ES-I3 (cell line): Measurements from ENCODE around the gene BMP6.

Experiments used
- H3K36me3 ChIP-seq: 2 replicates; pipeline ENCODE4 v1.6.1; 2013; ENCODE audit warnings: mild to moderate bottlenecking, low read length, control low read depth, moderate library complexity; ENCODE audit not compliant: insufficient read depth
- H3K4me1 ChIP-seq: 2 replicates; pipeline ENCODE4 v1.6.1; 2013; ENCODE audit warnings: mild to moderate bottlenecking, control low read depth, low read length; ENCODE audit not compliant: insufficient read depth
- H3K9ac ChIP-seq: 2 replicates; pipeline ENCODE4 v1.6.1; 2013; ENCODE audit warnings: low read depth, mild to moderate bottlenecking, low read length, moderate library complexity
- H3K9me3 ChIP-seq: 2 replicates; pipeline ENCODE4 v1.6.1; 2013; ENCODE audit warnings: mild to moderate bottlenecking, low read length, moderate library complexity; ENCODE audit not compliant: control insufficient read depth, insufficient read depth

BMP6 gene

DNA sequence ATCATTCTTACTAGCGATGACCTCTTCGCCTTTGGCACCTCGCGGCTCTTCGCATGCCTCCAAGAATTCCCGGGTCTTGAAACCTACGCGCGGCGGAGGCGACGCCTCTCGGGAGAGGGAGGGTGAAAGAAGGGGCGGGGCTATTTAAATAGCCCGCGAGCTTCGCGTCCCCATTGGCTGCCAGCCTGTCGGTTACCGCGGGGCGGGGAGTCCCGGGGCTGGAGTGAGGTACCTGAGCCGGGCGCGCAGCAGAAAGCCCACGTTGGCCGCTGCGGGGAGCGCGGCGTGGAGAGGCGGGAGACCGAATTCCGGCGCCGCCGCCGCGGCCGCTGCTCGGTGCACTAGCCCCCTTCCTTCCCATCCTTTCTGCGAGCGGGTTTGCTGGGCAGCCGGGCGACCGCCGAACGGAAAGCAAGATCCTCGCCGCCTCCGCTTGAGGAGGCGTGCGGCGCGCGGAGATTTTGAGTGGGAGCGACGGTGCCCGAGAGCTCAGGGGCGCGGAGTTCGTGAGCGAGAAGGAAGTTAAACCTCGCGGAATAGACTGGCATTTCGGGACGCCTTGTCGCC is at the start of gene BMP6:
TSS of gene BMP6 (plus strand) at position 251 of the 567 bp plus-strand sequence. CDS start 857 bp downstream, outside the sequence.
- peak within 1 kb of the TSS; percentile 60; the same call in 1 of the 2 replicates for H3K9ac ChIP-seq

DNA sequence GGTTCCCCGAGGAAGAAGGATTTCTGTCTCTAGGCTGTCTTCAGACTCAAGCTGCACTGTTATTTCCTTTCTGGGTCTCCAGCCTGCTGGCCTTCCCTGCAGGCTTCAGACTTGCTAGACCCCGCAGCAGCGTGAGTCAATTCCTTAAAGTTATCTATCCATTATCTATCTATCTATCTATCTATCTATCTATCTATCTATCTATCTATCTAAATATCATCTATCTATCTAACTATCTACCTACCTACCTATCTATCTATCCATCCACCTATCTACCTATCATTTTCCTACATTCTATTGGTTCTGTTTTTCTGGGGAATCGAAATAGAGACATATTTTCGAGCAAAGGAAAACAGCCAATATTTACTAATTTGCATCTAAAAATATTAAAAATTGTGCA is 48.7 kb upstream of the BMP6 start:
- H3K9me3 ChIP-seq, result no peaks in the 10 kb centered on the region
- H3K9ac ChIP-seq, result no peak overlapping the region
- H3K4me1 ChIP-seq, result peaks cover 17% of the 10 kb centered on the region
- no peaks in the 10 kb centered on the region for H3K36me3 ChIP-seq

More for the DNA sequence above, at the start of gene BMP6:
- no peaks in the 10 kb centered on the region for H3K9me3 ChIP-seq
- no peaks in the 10 kb centered on the region for H3K36me3 ChIP-seq
- H3K4me1 ChIP-seq, result peaks cover 6% of the 10 kb centered on the region

DNA sequence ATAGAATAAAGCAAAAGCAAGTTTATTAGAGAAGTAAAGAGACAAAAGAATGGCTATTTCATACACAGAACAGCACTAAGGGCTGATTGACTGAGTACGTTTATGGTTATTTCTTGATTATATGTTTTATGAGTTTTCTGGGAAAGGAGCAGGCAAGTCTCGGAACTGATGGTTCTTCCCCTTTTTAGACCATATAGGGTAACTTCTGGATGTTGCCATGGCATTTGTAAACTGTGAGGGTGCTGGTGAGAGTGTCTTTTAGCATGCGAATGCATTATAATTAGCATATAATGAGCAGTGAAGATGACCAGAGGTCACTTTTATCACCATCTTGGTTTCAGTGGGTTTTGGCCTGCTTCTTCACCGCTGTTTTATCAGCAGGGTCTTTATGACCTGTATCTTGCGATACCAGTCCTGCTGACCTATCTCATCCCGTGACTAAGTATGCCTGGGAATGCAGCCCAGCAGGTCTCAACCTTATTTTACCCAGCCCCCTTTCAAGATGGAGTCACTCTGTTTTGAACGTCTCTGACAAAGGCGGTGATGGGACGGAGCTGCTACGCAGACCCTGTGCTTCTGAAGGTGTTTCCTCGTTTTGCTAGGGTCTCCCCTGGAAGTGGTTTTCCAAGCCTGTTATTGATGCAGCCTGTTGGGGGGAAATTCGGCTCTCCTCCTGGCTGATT is 45.4 kb upstream of the BMP6 start:
- no peaks in the 10 kb centered on the region for H3K36me3 ChIP-seq
- H3K9me3 ChIP-seq, result no peaks in the 10 kb centered on the region
- peaks cover 17% of the 10 kb centered on the region for H3K4me1 ChIP-seq
- no peak overlapping the region for H3K9ac ChIP-seq

DNA sequence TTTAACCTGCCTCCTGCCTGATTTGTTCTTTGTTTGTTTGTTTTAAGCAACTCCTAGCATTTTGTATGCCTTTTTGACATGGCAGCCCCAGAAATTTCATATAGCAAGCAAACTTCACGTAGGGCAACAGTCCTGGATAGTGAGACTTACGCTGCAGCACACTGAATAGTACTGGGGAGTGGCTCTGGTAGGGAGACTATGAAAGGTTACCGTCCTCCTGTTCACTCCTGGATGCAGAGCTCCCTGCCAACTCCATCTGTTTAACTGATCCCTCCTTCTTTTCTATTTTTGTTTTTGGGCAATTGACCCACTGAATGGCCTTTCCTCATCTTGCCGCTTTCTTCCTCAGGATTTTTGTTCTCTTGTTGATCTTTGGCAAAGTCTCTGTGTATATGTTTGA is 44.5 kb upstream of the BMP6 start:
- Histone ChIP-seq H3K4me1 (peaks cover 17% of the 10 kb centered on the region), H3K9me3 (no peaks in the 10 kb centered on the region), H3K9ac (no peak overlapping the region), H3K36me3 (no peaks in the 10 kb centered on the region)

DNA sequence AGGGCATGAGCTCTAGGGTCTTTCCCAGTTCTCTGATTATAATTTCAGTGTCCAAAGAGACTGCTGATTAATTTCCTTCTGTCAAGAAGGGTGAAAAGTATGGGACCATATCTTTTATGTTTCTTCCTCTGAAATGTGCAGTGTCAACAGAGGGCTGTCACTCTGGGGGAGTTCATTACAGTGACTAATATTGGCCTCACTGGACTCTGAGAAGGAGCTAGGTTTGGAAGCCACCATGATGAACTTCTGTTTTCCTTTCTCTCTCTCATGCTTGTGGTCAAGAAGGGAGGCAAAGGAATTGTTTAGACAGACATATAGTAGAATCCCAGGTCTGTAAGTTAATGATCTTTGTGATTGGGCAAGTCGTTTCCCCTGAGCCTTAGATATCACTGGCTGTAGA is 41.8 kb upstream of the BMP6 start:
- Histone ChIP-seq H3K9me3 (no peaks in the 10 kb centered on the region), H3K36me3 (no peaks in the 10 kb centered on the region), H3K9ac (no peak overlapping the region), H3K4me1 (peaks cover 17% of the 10 kb centered on the region)

DNA sequence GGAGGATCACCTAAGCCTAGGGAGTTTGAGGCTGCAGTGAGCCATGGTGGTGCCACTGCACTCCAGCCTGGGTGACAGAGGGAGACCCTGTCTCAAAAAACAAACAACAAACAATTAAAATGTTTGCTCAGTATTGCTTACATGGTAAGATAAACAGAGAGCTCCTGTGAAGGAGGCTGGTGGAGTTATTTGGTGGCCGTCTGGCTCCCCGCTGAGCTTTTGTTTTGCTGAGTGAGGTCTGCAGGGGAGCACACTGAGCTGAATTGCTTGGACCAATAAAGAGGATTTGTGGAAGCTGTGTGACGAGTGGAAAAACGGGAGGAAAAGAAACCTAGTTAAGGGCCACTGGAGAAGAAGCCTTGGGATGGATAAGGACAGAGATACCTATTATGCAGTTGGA is 41.1 kb upstream of the BMP6 start:
- Histone ChIP-seq H3K9me3 (no peaks in the 10 kb centered on the region), H3K36me3 (no peaks in the 10 kb centered on the region), H3K9ac (no peak overlapping the region), H3K4me1 (peaks cover 15% of the 10 kb centered on the region)

DNA sequence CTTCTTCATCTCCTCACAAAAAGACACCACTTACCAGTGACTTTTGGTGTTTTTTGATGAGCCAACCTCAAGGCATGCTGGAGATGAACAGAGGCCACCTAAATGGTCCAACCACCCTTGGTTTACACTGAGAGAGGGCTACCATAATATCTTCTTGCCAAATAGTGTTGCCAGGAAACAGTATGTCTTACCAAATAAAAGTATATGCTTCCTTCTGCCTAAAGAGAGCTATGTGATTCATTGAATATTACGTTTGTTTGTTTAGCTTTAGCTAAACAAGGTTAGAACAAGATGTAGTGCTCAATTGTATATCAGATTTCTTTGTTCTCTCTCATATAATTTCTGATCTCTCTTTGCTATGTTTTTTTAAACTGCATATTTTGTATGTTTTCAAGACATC is 40.6 kb upstream of the BMP6 start:
- H3K9me3 ChIP-seq, result no peaks in the 10 kb centered on the region
- no peak overlapping the region for H3K9ac ChIP-seq
- H3K4me1 ChIP-seq, result peaks cover 13% of the 10 kb centered on the region
- H3K36me3 ChIP-seq, result no peaks in the 10 kb centered on the region

DNA sequence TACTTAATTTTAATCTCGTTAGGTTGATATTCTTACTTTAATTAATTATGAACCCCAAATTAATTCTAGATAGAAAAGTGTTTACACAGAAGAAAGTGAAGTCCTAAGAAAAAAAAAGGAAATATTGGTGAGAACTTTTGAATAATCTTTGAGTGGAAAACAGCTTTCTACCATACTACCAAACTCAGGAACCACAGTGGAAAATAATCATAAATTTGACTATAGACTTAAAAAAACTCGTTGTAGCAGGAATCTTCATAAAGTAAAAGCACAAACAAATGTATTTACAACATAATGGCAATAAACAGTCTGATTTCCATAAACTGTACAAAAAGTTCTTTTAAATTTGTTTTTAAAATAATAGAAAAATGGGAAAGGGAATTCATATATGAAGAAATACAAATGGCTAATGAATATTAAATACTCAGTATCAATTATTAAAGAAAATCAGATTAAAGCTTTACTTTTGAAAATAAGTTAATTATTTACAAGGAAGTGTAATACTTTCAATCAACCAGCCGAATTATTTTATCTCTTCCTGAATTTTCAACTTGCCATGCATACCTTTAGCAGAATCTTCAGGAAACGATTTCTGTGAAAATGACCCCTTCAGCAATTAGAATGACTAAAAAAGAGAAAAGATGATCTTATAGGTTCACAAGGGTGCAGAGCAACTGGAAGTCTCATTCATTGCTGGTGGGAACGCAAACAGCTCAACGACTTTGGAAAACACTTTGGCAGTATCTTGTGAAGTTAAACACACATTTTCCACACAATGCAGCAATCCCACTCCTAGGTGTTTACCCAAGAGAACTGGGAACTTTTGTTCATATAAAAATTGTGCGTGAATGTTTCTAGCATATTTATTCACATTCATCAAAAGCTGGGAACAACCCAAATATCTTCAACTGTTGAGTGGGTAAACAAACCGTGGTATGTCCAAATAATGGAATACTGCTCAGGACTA is 38.5 kb upstream of the BMP6 start:
- Histone ChIP-seq H3K9ac (no peak overlapping the region), H3K4me1 (peaks cover 7% of the 10 kb centered on the region), H3K9me3 (no peaks in the 10 kb centered on the region)

DNA sequence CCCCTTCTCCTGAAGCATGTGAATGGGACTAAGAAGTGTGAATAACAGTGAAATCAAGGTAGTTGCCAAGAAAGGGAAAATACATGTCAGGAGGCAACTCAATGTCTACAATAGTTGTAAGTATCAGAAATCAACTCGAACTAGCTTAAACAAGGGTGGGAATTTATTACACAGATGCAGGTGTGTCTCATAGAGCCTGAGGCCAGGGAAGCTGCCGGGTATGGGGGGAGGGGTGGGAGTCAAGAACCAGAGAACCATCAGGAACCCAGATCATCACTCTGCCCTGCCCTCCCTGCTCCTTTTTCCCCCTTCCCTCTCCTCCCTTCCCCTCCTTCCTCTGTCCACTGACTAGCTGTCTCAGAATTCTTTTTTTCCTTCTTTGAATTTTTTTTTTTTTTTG is 34.9 kb upstream of the BMP6 start:
- no peaks in the 10 kb centered on the region for H3K9me3 ChIP-seq
- H3K9ac ChIP-seq, result no peak overlapping the region
- H3K36me3 ChIP-seq, result no peaks in the 10 kb centered on the region
- H3K4me1 ChIP-seq, result peaks cover 7% of the 10 kb centered on the region

More for the DNA sequence above, 38.5 kb upstream of the BMP6 start:
- H3K36me3 ChIP-seq, result no peaks in the 10 kb centered on the region

DNA sequence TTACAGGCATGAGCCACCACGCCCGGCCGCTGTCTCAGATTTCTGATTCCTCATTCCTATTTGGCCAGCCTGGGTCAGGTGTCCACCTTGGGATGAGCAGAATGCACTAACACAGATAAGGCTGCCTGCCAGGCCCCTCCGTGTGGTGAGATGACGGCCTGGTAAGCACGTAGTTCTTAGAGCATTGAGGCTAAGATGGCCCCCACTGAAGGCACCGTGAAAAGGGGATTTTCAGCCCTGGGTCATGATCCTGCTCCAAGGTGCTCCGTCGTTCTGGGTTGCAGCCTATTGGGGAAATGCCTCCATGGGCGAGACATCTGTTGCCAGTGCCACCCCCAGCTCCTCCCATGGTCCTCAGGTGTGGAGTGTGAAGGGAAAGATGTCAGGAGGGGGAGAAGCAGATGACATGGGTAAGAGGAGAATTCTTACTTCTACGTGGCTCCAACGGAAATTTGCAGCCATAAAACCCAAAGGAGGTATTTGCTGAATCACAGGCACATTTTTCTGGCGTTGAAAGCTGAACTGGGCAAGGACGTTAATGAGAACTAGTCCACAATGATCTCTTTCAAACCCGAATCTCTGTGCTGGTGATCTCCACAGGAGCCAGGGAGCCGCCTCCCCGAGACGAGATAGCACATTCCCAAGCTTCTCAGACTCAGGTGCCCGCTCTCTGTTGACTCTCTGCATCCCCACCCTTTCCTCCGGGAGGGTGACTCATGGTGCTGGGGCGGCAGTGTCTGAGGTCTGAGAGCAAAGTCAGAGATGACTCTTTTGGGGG is 34.0 kb upstream of the BMP6 start:
- Histone ChIP-seq H3K4me1 (peaks cover 7% of the 10 kb centered on the region), H3K36me3 (no peaks in the 10 kb centered on the region), H3K9ac (peak overlapping the region; percentile 23), H3K9me3 (no peaks in the 10 kb centered on the region)

DNA sequence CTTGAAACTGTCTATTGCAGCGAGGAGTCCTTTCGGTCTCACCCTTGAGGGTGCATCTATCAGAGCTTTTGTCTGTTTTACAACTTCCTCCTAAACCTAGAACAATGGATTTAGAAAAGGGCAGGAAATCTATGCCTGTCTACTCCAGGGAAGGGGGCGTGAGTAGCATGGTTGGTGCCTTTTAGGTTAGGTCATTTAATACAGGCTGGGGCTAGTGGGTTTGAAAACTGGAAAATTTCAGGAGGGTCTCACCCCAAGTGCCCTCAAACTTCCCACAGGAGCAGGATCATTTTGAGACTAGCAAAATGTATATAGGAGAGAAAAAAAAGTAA is 33.5 kb upstream of the BMP6 start:
- Histone ChIP-seq H3K36me3 (no peaks in the 10 kb centered on the region), H3K9ac (peak overlapping the region; percentile 23; the same call in 1 of the 2 replicates), H3K4me1 (peaks cover 7% of the 10 kb centered on the region), H3K9me3 (no peaks in the 10 kb centered on the region)

DNA sequence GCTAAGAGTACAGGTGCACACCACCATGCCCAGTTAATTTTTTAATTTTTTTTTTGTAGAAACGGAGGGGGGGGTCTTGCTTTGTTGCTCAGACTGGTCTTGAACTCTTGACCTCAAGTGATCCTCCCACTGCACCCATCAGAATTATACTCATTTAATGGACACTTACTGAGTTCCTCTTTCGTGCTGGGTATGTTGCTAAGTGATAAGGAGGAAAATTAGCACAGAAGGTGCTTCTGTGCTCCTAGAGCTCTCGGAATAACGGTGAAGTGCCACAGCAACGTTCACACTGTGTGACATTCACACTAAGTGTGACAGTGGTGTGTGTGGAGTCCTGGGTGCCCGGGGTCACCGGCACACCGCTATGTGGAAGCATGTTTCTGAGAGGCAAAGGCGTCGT is 32.1 kb upstream of the BMP6 start:
- no peak overlapping the region for H3K9ac ChIP-seq
- H3K4me1 ChIP-seq, result peaks cover 16% of the 10 kb centered on the region
- H3K9me3 ChIP-seq, result no peaks in the 10 kb centered on the region
- no peaks in the 10 kb centered on the region for H3K36me3 ChIP-seq

DNA sequence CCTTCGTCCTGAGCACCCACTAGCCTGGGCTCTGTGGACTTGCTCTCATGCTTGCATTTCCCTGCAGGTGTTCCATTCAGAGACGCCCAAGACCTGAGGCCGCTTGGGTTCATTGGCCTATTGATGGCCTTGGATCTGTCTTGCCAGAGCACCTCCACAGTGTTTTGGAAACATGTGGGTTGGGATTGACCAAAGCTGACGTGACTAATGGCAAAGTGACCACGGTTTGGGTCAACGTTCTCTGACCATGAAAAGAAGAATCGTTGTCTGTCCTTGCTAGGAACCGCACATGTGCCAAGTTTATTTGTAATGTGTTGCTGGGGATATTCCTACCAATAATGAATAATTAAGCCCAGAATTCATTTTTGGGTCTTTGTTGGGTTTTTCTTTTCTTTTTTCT is 29.8 kb upstream of the BMP6 start:
- H3K9ac ChIP-seq, result no peak overlapping the region
- no peaks in the 10 kb centered on the region for H3K9me3 ChIP-seq
- H3K4me1 ChIP-seq, result peaks cover 16% of the 10 kb centered on the region
- H3K36me3 ChIP-seq, result no peaks in the 10 kb centered on the region

DNA sequence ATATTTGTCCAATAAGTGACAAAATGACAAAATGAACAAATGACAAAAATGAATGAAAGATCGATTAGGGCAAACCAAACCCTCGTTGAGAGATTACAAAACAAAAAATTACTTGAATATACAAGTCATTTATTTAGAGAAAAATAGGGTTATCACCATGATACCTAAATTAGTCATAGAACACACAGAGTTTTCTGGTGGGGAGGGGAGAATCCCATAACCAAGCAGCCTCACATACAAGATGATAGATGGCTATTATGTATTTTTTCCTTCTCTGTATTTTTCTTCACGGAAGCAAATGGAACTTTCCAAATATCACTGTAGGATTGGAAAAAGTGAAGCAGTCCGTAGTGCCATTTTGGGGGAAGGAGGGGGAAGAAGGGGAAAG is 28.5 kb upstream of the BMP6 start:
- Histone ChIP-seq H3K9me3 (no peaks in the 10 kb centered on the region), H3K36me3 (no peaks in the 10 kb centered on the region), H3K4me1 (peaks cover 10% of the 10 kb centered on the region), H3K9ac (no peak overlapping the region)
